ENCODE measurements around the gene MDP1.

- TF ChIP-seq ZFX (IDR thresholded peaks at IDR 0.05; ENCODE audit: borderline replicate concordance) (no peak), CTCF (IDR thresholded peaks at IDR 0.05) (no peak)
Observed at GRCh38 chr14:24189059-24189375, 26.8 kb downstream of the MDP1 start.
